Inferior parietal cortex (tissue), 1 donor: Measurements from ENCODE around the gene SPOCK3.
"Not testable (repeated sequence)": the region's sequence is repeated elsewhere in the genome, so short reads cannot be mapped to it uniquely, and the experiment has no call there.

Experiments used
- DNase-seq: peaks from one replicate; pipeline ENCODE4 v3.0.0-alpha.2; 2016; ENCODE audit errors: extremely low spot score

SPOCK3 gene

DNA sequence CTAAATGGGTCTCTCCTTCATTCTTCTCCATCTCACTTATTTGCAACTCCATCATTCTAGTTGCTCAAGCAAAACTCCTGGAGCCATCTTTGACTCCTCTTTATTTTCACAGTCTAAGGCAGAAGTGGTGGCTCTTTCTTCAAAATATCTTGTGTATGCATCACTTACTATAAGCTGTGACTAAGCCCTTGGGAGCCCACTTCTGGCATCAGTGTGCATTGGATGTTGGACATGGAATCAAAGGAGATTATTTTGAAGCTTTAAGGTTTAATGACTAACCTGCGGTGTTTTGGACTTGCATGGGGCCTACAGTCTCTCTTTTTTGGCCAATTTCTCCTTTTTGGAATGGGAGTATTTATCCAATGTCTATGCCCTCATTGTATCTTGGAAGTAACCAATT lies 276.8 kb downstream of the SPOCK3 start:
- DNase-seq, result no peak

GRCh38 chr4:166956484-166956883 lies 277.8 kb downstream of the SPOCK3 start:
- DNase-seq, result no peak

GRCh38 chr4:166941629-166942028 lies 292.7 kb downstream of the SPOCK3 start:
- DNase-seq, result no peak

GRCh38 chr4:166930464-166930863 lies 303.8 kb downstream of the SPOCK3 start:
- DNase-seq, result no peak

DNA sequence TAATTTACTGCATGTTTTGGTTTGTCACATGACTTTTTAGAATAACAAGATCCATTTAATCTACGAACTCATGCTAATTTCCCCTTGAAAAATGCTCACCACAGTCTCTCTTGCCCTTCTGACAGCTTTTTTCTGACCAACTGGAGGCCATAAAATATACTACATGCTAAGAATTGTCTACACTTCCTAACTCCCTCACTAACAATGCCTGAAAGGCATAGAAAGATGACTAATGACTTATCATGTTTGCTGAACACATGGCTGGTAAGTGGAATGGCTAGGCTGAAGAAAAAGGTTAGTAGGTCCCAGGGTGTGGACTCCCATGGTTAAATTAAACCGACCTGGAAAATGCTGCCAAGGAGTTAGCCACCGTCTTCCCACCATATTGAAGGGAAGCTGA lies 309.9 kb downstream of the SPOCK3 start:
- no peak for DNase-seq

DNA sequence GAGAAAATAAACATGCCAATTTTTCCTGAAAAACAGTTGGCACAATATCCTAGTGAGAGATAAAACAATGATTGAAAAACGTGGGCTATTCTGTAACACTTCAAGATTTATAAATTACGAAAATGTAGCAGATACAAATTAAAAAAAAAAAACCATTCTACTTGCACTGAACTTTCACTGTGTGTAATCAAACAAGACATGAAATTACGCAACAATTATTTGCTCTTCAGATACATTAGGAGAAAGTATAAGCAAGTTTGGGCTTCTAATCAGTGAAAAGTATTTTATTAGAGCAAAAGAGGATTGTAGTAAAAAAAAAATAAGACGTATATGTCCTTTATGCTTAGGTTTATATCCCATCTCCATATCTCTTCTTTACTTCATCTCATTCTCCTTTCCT lies 320.4 kb downstream of the SPOCK3 start:
- no peak for DNase-seq

DNA sequence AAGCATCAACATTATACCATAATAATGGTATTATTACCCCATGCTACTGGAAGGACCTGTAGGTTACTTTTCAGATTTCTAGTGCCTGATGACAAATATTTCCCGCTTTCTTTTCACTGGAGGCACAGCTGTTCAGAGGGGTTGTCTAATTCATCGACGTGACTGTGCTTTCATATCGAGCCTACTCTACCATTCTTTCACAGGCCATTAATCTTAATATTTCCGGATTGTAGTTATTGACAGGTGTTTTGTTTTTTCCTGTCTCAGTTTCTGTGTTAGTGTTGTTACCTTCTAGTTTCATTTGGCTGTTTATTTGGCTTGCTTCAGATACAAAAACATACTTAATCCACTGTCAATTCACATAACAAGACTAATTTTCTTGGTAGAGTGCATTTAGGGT lies 330.9 kb downstream of the SPOCK3 start:
- DNase-seq, result no peak

DNA sequence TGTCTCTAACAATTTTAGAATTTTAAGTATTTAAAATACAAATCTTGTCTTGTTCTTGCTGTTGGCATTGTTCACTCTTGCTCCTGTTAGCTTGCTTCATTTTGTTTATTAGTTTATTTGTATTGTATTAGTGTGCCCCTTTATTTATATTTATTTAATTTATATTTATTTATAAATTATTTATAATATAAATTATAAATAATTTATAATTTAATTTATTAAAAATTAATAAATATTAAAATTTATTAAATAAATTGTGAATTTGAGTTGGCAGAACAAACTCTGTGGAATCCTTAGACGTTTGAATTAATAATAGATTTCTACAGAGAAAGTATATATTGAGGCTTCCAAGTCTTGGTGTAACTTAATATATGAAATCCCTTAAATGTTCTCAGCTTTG lies 331.4 kb downstream of the SPOCK3 start:
- no peak for DNase-seq

DNA sequence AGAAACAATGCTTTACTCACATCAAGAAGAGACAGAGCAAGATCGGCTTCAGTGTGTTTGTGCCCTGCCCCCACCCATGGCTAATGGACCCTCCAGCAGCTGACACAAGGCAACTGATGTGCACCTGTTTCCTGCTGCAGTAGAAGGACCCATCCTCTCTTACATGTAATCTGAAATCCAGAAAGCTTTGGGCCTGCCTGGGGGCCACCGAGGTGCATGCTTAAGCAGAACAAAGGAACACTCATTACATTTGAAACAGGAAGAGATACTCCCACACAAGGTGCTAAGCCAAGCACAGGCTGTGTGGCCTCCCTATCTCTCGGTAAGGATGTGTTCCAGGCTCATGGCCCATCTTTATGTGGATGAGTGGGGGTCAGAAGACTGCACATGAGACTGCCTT lies 338.0 kb downstream of the SPOCK3 start:
- no peak for DNase-seq

- no peak for DNase-seq
These were observed 338.5 kb downstream of the SPOCK3 start for GRCh38 chr4:166895771-166896170.

- no peak for DNase-seq
These were observed 346.8 kb downstream of the SPOCK3 start for GRCh38 chr4:166887457-166887856.

- DNase-seq, result no peak
These were observed 347.6 kb downstream of the SPOCK3 start for GRCh38 chr4:166886718-166887117.

DNA sequence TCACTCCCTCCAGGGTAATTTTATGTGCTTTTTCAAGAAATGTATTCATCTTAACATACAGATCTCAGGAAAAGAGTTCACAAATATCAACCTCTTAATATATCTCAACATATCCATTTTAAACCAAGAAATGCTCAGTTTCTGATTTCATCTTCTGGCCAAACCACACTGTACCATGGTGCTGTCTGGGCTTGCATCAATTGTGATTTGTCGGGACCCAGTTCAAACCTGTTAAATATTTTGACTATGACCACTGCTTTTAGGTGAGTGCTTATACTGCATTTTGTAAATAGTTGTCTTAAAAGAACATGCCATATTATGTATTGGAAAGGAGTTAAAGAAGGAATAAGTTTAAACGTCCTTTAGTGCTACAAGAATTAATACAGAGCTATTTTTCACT lies 352.1 kb downstream of the SPOCK3 start:
- no peak for DNase-seq

DNA sequence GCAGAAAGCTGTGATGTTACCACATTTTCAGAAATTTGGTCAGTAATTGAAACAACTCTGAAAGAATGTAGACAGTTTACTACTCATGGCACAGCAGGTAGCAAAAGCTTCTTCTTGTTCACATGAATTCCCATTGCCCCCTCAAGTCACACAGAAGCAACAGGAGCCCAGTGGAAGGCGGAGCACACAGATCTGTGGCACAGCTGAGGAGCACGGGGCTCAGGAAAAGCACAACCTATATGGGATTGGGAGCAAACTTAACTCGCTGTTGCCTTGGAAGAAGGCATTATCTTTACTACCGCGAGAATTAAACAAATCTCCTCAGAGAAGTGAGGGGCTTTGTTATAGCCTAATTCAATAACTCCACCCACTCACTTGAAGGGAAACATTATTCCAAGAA lies 358.5 kb downstream of the SPOCK3 start:
- DNase-seq, result no peak

DNA sequence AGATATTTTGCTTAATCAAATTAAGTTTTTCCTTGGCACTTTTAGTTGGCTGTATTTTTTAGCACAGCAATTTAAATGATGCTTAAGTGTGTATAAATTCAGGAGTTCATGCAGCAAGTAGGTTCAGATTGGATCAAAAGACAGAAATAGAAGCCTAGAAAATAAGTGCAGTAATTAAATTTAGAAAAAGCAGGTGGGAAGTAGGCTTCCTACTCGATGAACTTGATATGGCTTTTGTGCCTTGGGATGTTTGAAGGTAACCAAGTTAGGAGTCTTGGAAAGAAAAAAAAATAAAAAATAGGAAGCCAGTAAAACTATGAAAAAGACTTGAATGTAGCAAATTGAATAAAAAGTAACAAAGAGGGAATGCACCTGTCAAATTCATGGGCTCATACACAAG lies 372.3 kb downstream of the SPOCK3 start:
- DNase-seq, result no peak

- DNase-seq, result not testable (repeated sequence)
These were observed 383.9 kb downstream of the SPOCK3 start for GRCh38 chr4:166850398-166850797.

DNA sequence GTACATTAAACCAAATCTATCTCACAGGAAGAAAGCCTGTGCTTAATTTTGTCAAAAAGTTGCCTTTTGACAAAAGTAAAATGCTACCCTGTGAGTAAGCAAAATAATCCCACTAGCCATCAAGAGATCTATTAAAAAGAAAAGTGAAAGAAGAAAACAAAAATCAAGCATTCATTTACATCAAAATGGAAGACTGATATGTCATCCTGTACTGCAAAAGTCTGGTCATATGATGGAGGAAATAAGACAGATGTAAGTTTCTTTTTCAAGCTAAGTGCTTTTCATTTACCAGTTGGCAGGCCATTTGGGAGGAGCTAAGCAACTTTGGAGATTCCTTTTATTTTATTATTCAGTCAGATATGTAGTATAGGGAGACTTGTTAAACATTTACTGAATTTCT lies 387.4 kb downstream of the SPOCK3 start:
- no peak for DNase-seq

DNA sequence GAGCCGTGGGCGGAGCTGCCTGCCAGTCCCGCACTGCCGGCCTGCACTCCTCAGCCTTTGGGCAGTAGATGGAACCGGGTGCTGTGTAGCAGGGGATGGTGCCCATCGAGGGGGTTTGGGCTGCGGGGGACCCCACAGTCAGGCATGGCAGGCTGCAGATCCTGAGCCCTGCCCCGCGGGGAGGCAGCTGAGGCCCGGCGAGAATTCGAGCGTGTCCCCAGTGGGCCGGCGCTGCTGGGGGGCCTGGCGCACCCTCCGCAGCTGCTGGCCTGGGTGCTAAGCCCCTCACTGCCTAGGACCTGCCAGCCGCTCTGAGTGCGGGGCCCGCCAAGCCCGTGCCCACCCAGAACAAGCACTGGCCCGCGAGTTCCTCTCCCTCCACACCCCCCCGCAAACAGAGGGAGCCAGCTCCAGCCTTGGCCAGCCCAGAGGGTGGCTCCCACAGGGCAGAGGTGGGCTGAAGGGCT lies 391.5 kb downstream of the SPOCK3 start:
- no peak for DNase-seq

GRCh38 chr4:166839615-166840251 lies 394.6 kb downstream of the SPOCK3 start:
- no peak for DNase-seq

GRCh38 chr4:166838975-166839614 lies 395.2 kb downstream of the SPOCK3 start:
- DNase-seq, result no peak

DNA sequence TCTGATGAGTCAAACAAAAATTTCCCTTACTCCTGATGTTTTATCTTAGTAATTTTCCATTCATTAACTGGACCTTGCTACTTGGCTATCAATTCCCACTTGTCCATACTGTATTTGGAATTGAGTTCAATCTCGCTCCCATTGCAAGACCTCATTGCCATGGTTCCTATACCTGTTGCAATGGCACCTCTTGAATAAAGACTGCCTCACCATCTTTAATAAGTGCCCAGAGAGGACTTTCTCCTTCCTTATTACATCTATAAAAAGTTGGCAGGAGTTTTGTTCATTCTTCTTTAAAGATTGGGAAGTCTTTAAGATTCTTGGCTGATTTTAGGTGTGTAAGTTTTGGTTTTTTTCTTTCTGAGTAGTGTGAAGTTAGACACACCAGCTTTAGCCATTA lies 397.4 kb downstream of the SPOCK3 start:
- DNase-seq, result no peak

DNA sequence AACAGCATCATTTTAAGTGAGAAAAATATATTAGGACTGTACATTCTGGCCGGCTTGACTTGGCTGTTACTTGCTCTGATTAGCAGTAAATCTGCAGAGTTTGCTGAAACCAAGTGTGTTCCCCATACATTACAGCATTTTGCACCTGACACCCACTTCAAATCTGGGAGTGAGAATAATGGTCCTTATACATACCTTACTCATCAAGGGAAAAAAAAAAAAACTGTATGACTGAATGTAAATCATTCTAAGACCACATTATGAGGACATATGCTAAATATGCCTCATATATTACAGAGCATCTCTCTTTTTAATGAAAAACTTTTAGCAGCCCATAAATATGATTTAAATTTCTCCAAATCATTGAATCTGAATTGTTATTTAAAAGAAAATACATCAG lies 406.7 kb downstream of the SPOCK3 start:
- no peak for DNase-seq

DNA sequence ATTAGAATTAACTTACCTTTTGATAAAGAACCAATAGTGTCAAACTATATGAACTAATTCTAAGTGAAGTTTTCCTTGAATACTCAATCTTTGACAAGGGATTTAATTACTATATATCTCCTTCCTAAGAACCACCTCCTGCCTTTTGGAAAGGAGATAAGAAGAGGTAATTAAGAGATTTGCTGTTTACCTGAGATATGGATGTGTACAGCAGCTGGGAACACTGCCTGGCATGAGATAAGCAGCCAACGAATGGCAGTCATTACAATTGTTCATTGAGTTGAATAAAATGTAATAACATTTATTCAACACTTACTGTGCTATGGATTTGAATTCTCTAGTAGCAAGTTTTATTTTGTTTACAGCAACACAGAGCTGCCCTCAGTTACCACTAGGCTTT lies 407.1 kb downstream of the SPOCK3 start:
- no peak for DNase-seq

DNA sequence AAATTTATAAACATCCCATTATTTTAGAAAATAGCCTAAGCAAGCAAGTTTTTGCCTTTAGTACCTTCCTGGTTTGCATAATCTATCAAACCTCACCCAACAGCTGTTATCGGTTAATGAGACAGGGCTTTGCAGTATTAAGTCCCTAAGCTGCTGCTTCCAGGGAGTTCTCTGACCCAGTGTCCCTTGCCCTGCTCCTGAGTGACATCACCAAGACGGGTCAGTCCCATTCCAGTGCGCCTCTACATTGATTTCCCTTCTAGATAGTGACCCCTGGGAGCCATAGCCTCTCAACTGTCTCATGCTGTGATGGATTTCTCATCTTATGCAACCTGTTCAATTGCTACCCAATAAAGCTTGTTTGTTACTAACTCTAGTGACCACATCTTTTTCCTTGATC lies 410.4 kb downstream of the SPOCK3 start:
- no peak for DNase-seq
